HG03175 (cell line): ENCODE results near the gene ANKRD31.
"Not testable (repeated sequence)": the region's sequence is repeated elsewhere in the genome, so short reads cannot be mapped to it uniquely, and the experiment has no call there.

ENCODE experiments used
- ATAC-seq: cut with Tn5 transposase; IDR thresholded peaks from one replicate; pipeline ENCODE4 v1.9.1; 2021; ENCODE audit warnings: mild to moderate bottlenecking, moderate library complexity; ENCODE audit not compliant: unreplicated experiment

Gene ANKRD31

GRCh38 chr5:75236322-75237316, at the start of gene ANKRD31:
Gene ANKRD31 (minus strand): TSS chr5:75236878. CDS start chr5:75236686, 192 bp downstream.
- peak; percentile 99 for ATAC-seq

- no peak for ATAC-seq
These were observed 49.6 kb upstream of the ANKRD31 start for GRCh38 chr5:75286211-75286773.

GRCh38 chr5:75282581-75282980, 45.9 kb upstream of the ANKRD31 start:
- ATAC-seq = no peak

- no peak for ATAC-seq
These were observed 45.2 kb upstream of the ANKRD31 start for GRCh38 chr5:75281716-75282465.

- ATAC-seq = no peak
These were observed 42.6 kb upstream of the ANKRD31 start for GRCh38 chr5:75279321-75279720.

- ATAC-seq = no peak
These were observed 40.8 kb upstream of the ANKRD31 start for GRCh38 chr5:75277463-75277862.

- no peak for ATAC-seq
These were observed 39.1 kb upstream of the ANKRD31 start for GRCh38 chr5:75275756-75276155.

- ATAC-seq = no peak
These were observed 38.5 kb upstream of the ANKRD31 start for GRCh38 chr5:75275147-75275546.

- ATAC-seq = no peak
These were observed 37.8 kb upstream of the ANKRD31 start for GRCh38 chr5:75274486-75274885.

GRCh38 chr5:75270605-75271004, 33.9 kb upstream of the ANKRD31 start:
- ATAC-seq = not testable (repeated sequence)

GRCh38 chr5:75265731-75266130, 29.1 kb upstream of the ANKRD31 start:
- ATAC-seq = no peak

GRCh38 chr5:75262271-75262670, 25.6 kb upstream of the ANKRD31 start:
- no peak for ATAC-seq

- no peak for ATAC-seq
These were observed 24.0 kb upstream of the ANKRD31 start for GRCh38 chr5:75260708-75261107.

- ATAC-seq = not testable (repeated sequence)
These were observed 13.8 kb upstream of the ANKRD31 start for GRCh38 chr5:75250452-75250851.

GRCh38 chr5:75245023-75245422, 8.3 kb upstream of the ANKRD31 start:
- no peak for ATAC-seq

- no peak for ATAC-seq
These were observed 6.8 kb upstream of the ANKRD31 start for GRCh38 chr5:75243510-75243909.

- ATAC-seq = no peak
These were observed 6.4 kb upstream of the ANKRD31 start for GRCh38 chr5:75243100-75243499.

- no peak for ATAC-seq
These were observed 5.4 kb upstream of the ANKRD31 start for GRCh38 chr5:75242067-75242466.

- ATAC-seq = no peak
These were observed 3.0 kb upstream of the ANKRD31 start for GRCh38 chr5:75239681-75240080.

GRCh38 chr5:75235711-75236110, 967 bp downstream of the ANKRD31 start:
- ATAC-seq = no peak

- no peak for ATAC-seq
These were observed 2.4 kb downstream of the ANKRD31 start for GRCh38 chr5:75234251-75234650.
